Measurements from ENCODE around the gene RASA1. TPM values are rescaled to one million over a fixed set of nuclear protein-coding genes. Genes with fewer than 3 reads are reported as not detected.
A peak's percentile ranks its signal among the peaks of the same experiment; 100 is the strongest.
"Not testable (repeated sequence)": the region's sequence is repeated elsewhere in the genome, so short reads cannot be mapped to it uniquely, and the experiment has no call there.

The RASA1 gene
- total and polyA plus RNA-seq, 11 donors: 5.7 to 21.9 (median 17.6) TPM

- Histone ChIP-seq H3K4me3 (peak overlapping the region; percentile 74 to 97 (median 90)), H3K4me1 (peaks cover 0 to 46% (median 16%) of the 10 kb centered on the region in 12 donors), H3K36me3 (peaks cover 0 to 5% (median 0%) of the 10 kb centered on the region in 9 donors), H3K9me3 (no peaks in the 10 kb centered on the region), H3K27ac (peak overlapping the region; percentile 82 to 96 (median 92)), H3K27me3 (no peaks in the 10 kb centered on the region)
- TF ChIP-seq POLR2A (IDR thresholded peaks at IDR 0.05) (no peak), CTCF (IDR thresholded peaks at IDR 0.05) (no peak)
- intact Hi-C loops (cut with DNase I): loop anchor here in 8 of 10 donors (2.0 to 10.0 kb wide), 5 partner anchors 126 to 651 kb away; partner anchors contain the start of genes CCNH (in 6 of the 8) and COX7C (in 1 of the 8)
- DNase-seq (peak; percentile 71 to 82 (median 78)), ATAC-seq (peak; percentile 78 to 86 (median 82))
- WGBS, 4 donors: 0% methylated on average over 21 to 49 of the region's 49 CpGs
Observed at GRCh38 chr5:87268126-87268969, 665 bp downstream of the RASA1 start.

GRCh38 chr5:87268970-87269377 is 1.3 kb downstream of the RASA1 start:
- Histone ChIP-seq H3K9me3 (no peaks in the 10 kb centered on the region), H3K27ac (peak overlapping the region in 11 of 12 donors; percentile 82 to 96 (median 92)), H3K36me3 (peaks cover 0 to 5% (median 0%) of the 10 kb centered on the region in 9 donors), H3K4me1 (peaks cover 0 to 46% (median 17%) of the 10 kb centered on the region in 12 donors), H3K27me3 (no peaks in the 10 kb centered on the region), H3K4me3 (peak overlapping the region; percentile 74 to 97 (median 90))
- 2 to 9% (median 3%) methylated on average over 4 of the region's 4 CpGs for WGBS, 4 donors
- no peak for DNase-seq
- TF ChIP-seq CTCF (IDR thresholded peaks at IDR 0.05) (no peak), POLR2A (IDR thresholded peaks at IDR 0.05) (no peak)
- intact Hi-C loops (cut with DNase I): loop anchor here in 8 of 10 donors (2.0 to 10.0 kb wide), 5 partner anchors 126 to 652 kb away; partner anchors contain the start of genes CCNH (in 6 of the 8) and COX7C (in 1 of the 8)
- no peak for ATAC-seq

- 95 to 98% (median 98%) methylated on average over 17 of the region's 17 CpGs for WGBS, 4 donors
- not testable (repeated sequence) for ATAC-seq, DNase-seq, H3K4me3 ChIP-seq, H3K9me3 ChIP-seq, H3K36me3 ChIP-seq, H3K27me3 ChIP-seq, H3K27ac ChIP-seq
- intact Hi-C loops (cut with DNase I): loop anchor here in 1 of 10 donors (10.0 kb wide), 1 partner anchor 54 kb away; no protein-coding TSS in a partner anchor
- H3K4me1 ChIP-seq: peaks cover 0 to 59% (median 25%) of the 10 kb centered on the region in 12 donors
Observed at GRCh38 chr5:87270888-87271287, 3.2 kb downstream of the RASA1 start.

- Histone ChIP-seq H3K27ac (no peak overlapping the region), H3K4me3 (no peak overlapping the region), H3K27me3 (no peaks in the 10 kb centered on the region), H3K4me1 (peaks cover 0 to 46% (median 15%) of the 10 kb centered on the region in 12 donors), H3K9me3 (no peaks in the 10 kb centered on the region), H3K36me3 (peaks cover 0 to 6% (median 0%) of the 10 kb centered on the region in 9 donors)
- WGBS, 4 donors: 89 to 94% (median 90%) methylated on average over 1 of the region's 1 CpG
- DNase-seq: no peak
- intact Hi-C loops (cut with DNase I): loop anchor here in 1 of 10 donors (10.0 kb wide), 1 partner anchor 48 kb away; no protein-coding TSS in a partner anchor
- no peak for ATAC-seq
- TF ChIP-seq POLR2A (IDR thresholded peaks at IDR 0.05) (no peak), CTCF (IDR thresholded peaks at IDR 0.05) (no peak)
Observed at GRCh38 chr5:87276655-87277054, 9.0 kb downstream of the RASA1 start.
